ENCODE measurements around the gene DBX1.
"Not testable (repeated sequence)": the region's sequence is repeated elsewhere in the genome, so short reads cannot be mapped to it uniquely, and the experiment has no call there.

Gene DBX1

DNA sequence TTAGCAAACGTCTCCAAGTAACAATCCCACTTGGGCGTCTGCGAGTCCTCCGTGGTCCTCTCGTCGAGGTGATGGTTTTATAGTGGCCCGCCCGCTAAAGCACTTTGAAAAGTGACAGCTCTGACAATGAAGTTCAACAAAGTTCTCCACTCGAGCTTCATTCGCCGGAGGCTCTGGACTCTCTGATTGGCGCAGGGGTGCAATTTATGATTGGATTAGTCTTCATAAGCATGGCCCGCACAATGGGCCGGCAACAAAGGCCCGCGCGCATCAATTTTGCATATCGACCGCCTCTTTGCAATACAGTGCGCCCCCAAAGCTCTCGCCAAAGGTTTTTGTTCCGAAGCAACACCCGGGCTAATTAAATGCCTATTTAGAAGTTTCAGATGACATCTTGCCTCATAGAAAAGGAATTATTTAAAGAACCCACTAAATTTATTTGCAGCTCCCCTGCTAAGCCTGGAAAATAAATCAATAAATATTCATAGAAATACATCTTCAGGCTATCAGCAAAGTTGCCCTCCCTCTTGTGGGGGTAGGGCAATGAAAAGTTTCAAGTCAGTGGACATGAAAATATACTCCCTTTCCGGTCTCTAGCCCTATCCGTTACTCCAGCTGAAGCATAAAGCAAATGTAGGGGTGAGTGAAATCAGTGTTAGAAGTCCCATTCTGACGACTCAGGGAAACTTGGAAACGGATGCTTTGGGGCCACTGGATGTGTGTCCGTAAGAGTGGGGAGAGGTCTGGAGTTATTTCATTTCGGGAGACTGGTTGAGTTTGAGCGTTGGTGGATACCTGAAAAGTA lies at the start of gene DBX1:
TSS of gene DBX1 (minus strand) at position 51 of the 805 bp plus-strand sequence. CDS start 151 bp downstream, outside the sequence.
- no peaks in the 10 kb centered on the region for H3K36me3 ChIP-seq (ENCODE audit: control insufficient read depth, insufficient read depth, low read length)
- H3K27ac ChIP-seq (ENCODE audit: low read depth, low read length), result peak within 1 kb of the TSS; percentile 11
- H3K9ac ChIP-seq (ENCODE audit: low read depth, low read length), result no peak within 1 kb of the TSS
- peak within 1 kb of the TSS; percentile 45 for H3K4me3 ChIP-seq (ENCODE audit: low read depth, low read length)
- H3K9me3 ChIP-seq (ENCODE audit: control insufficient read depth, insufficient read depth, low read length), result no peaks in the 10 kb centered on the region
- H3K27me3 ChIP-seq (ENCODE audit: control insufficient read depth, insufficient read depth, low read length), result peaks cover 100% of the 10 kb centered on the region
- peaks cover 60% of the 10 kb centered on the region for H3K4me1 ChIP-seq (ENCODE audit: control insufficient read depth, insufficient read depth, low read length)

DNA sequence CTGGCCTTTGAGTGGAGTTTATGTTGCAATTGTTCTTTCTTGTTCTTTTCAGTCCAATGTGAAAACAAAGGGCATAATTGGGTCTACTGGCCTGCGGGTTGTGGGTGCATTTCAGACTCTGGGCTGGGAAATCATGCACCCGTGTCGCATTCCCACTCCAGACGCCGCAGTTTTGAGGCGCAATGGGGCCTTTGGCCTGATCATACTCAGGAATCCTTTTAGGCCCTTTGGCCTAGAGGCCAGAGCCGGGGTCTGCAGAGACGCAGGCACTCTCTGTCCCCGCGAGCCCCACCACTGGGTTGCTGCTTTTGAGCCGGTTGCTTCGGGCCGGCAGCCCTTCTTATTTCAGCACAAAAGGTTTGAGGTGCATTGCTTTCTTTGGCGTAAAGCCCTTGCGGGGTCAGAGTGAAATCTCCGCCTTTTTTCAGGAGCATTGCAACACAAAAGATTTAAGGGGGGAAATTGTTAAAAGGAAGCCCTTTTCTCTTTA lies 48.4 kb upstream of the DBX1 start:
- Histone ChIP-seq H3K4me3 (ENCODE audit: low read depth, low read length) (peak overlapping the region; percentile 46), H3K27ac (ENCODE audit: low read depth, low read length) (peak overlapping the region; percentile 69), H3K9ac (ENCODE audit: low read depth, low read length) (no peak overlapping the region), H3K36me3 (ENCODE audit: control insufficient read depth, insufficient read depth, low read length) (no peaks in the 10 kb centered on the region), H3K9me3 (ENCODE audit: control insufficient read depth, insufficient read depth, low read length) (peaks cover 5% of the 10 kb centered on the region), H3K27me3 (ENCODE audit: control insufficient read depth, insufficient read depth, low read length) (peaks cover 98% of the 10 kb centered on the region), H3K4me1 (ENCODE audit: control insufficient read depth, insufficient read depth, low read length) (peaks cover 26% of the 10 kb centered on the region)

DNA sequence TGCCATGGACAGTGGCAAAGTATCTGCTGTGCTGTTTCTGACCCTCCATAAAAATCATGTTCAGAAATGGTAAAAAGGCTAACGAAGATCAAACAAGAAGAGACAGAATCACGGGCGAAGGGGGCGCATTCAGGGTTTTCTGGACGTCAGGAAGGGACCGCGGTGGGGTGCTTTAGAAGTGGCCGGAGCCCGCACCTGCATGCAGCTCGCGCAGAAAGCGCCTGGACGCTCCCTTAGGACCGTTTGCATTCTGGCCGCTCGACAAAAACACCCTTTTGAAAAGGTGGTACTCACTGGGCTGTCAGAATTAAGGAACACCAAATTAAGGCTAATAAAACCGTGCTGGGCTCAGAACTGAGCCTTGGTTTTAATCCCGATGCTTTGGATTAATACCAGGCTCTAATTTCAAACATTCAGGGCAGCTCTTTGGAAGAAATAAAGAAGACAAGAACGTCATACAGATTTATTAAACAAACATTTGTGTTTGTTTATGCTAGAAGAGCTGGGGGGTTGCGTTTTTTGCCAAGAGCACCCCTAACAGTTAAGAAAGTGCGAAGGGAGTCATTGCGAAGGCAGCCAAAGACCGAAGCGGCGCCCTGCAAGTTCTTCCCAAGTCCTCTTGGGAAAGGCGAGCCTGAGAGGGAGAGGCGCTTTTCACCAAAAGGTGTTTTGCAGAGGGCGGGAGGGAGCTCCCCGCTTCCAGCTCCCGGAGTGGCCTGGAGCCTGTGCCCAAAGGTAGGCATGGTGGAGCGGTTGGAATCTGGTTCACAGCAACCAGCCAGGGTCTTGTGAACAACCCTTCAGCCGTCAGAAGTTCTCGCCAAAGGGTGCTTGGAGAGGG lies 47.7 kb upstream of the DBX1 start:
- Histone ChIP-seq H3K9ac (ENCODE audit: low read depth, low read length) (no peak overlapping the region), H3K27ac (ENCODE audit: low read depth, low read length) (peak overlapping the region; percentile 69), H3K4me3 (ENCODE audit: low read depth, low read length) (peak overlapping the region; percentile 46), H3K27me3 (ENCODE audit: control insufficient read depth, insufficient read depth, low read length) (peaks cover 100% of the 10 kb centered on the region), H3K36me3 (ENCODE audit: control insufficient read depth, insufficient read depth, low read length) (no peaks in the 10 kb centered on the region), H3K9me3 (ENCODE audit: control insufficient read depth, insufficient read depth, low read length) (peaks cover 5% of the 10 kb centered on the region), H3K4me1 (ENCODE audit: control insufficient read depth, insufficient read depth, low read length) (peaks cover 26% of the 10 kb centered on the region)

- Histone ChIP-seq H3K9me3 (ENCODE audit: control insufficient read depth, insufficient read depth, low read length) (peaks cover 5% of the 10 kb centered on the region), H3K4me3 (ENCODE audit: low read depth, low read length) (no peak overlapping the region), H3K36me3 (ENCODE audit: control insufficient read depth, insufficient read depth, low read length) (no peaks in the 10 kb centered on the region), H3K9ac (ENCODE audit: low read depth, low read length) (no peak overlapping the region), H3K4me1 (ENCODE audit: control insufficient read depth, insufficient read depth, low read length) (peaks cover 26% of the 10 kb centered on the region), H3K27ac (ENCODE audit: low read depth, low read length) (no peak overlapping the region), H3K27me3 (ENCODE audit: control insufficient read depth, insufficient read depth, low read length) (peaks cover 100% of the 10 kb centered on the region)
Observed at GRCh38 chr11:20205807-20206206, 45.5 kb upstream of the DBX1 start.

DNA sequence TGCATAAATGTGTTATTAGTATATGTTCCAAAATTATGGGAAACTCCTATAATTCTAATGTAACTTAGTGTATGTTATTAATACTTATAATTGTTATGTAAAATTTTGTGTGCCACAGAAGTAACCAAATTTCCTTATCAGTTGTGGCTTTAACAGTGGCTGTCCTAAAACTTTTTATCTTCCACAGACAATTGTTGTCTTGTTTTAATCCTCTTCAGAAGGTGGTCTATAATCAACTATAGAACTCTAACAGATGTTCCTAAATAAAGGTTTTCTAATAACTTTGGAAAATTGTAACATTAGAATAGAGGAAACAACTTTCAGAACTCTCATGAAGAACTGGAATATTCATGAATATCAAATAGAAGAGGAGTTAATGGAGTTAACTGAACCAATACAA lies 44.4 kb upstream of the DBX1 start:
- Histone ChIP-seq H3K36me3 (ENCODE audit: control insufficient read depth, insufficient read depth, low read length) (no peaks in the 10 kb centered on the region), H3K9ac (ENCODE audit: low read depth, low read length) (no peak overlapping the region), H3K27me3 (ENCODE audit: control insufficient read depth, insufficient read depth, low read length) (peaks cover 100% of the 10 kb centered on the region), H3K4me3 (ENCODE audit: low read depth, low read length) (no peak overlapping the region), H3K4me1 (ENCODE audit: control insufficient read depth, insufficient read depth, low read length) (peaks cover 26% of the 10 kb centered on the region), H3K9me3 (ENCODE audit: control insufficient read depth, insufficient read depth, low read length) (peaks cover 5% of the 10 kb centered on the region), H3K27ac (ENCODE audit: low read depth, low read length) (no peak overlapping the region)

- no peak overlapping the region for H3K4me3 ChIP-seq (ENCODE audit: low read depth, low read length)
- peaks cover 100% of the 10 kb centered on the region for H3K27me3 ChIP-seq (ENCODE audit: control insufficient read depth, insufficient read depth, low read length)
- no peaks in the 10 kb centered on the region for H3K36me3 ChIP-seq (ENCODE audit: control insufficient read depth, insufficient read depth, low read length)
- no peak overlapping the region for H3K27ac ChIP-seq (ENCODE audit: low read depth, low read length)
- peaks cover 5% of the 10 kb centered on the region for H3K9me3 ChIP-seq (ENCODE audit: control insufficient read depth, insufficient read depth, low read length)
- H3K9ac ChIP-seq (ENCODE audit: low read depth, low read length), result no peak overlapping the region
- peaks cover 18% of the 10 kb centered on the region for H3K4me1 ChIP-seq (ENCODE audit: control insufficient read depth, insufficient read depth, low read length)
Observed at GRCh38 chr11:20203831-20204230, 43.6 kb upstream of the DBX1 start.

- H3K9me3 ChIP-seq (ENCODE audit: control insufficient read depth, insufficient read depth, low read length), result peaks cover 5% of the 10 kb centered on the region
- no peak overlapping the region for H3K9ac ChIP-seq (ENCODE audit: low read depth, low read length)
- H3K4me3 ChIP-seq (ENCODE audit: low read depth, low read length), result no peak overlapping the region
- H3K36me3 ChIP-seq (ENCODE audit: control insufficient read depth, insufficient read depth, low read length), result no peaks in the 10 kb centered on the region
- H3K27me3 ChIP-seq (ENCODE audit: control insufficient read depth, insufficient read depth, low read length), result peaks cover 100% of the 10 kb centered on the region
- no peak overlapping the region for H3K27ac ChIP-seq (ENCODE audit: low read depth, low read length)
- no peaks in the 10 kb centered on the region for H3K4me1 ChIP-seq (ENCODE audit: control insufficient read depth, insufficient read depth, low read length)
Observed at GRCh38 chr11:20201231-20201630, 41.0 kb upstream of the DBX1 start.

DNA sequence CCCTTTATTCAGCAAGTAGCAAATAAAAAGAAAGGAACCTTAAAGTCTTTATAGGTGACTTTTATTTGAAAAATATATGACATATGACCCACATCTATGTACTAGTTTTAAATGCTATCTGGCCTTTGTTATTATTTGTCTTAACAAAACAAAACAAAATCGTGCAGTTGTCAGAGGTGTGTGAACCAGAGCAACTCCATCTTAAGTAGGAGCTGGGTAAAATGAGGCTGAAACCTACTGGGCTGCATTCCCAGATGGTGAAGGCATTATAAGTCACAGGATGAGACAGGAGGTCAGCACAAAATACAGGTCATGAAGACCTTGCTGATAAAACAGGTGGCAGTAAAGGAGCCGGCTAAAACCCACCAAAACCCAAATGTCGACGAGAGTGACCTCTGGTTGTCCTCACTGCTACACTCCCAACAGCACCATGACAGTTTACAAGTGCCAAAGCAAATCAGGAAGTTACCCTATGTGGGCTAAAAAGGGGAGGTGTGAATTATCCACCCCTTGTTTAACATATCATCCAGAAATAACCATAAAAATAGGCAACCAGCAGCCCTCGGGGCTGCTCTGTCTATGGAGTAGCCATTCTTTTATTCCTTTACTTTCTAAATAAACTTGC lies 40.2 kb upstream of the DBX1 start:
- H3K4me1 ChIP-seq (ENCODE audit: control insufficient read depth, insufficient read depth, low read length); H3K27ac ChIP-seq (ENCODE audit: low read depth, low read length); H3K9me3 ChIP-seq (ENCODE audit: control insufficient read depth, insufficient read depth, low read length); H3K4me3 ChIP-seq (ENCODE audit: low read depth, low read length); H3K36me3 ChIP-seq (ENCODE audit: control insufficient read depth, insufficient read depth, low read length); H3K9ac ChIP-seq (ENCODE audit: low read depth, low read length): not testable (repeated sequence)
- peaks cover 97% of the 10 kb centered on the region for H3K27me3 ChIP-seq (ENCODE audit: control insufficient read depth, insufficient read depth, low read length)

DNA sequence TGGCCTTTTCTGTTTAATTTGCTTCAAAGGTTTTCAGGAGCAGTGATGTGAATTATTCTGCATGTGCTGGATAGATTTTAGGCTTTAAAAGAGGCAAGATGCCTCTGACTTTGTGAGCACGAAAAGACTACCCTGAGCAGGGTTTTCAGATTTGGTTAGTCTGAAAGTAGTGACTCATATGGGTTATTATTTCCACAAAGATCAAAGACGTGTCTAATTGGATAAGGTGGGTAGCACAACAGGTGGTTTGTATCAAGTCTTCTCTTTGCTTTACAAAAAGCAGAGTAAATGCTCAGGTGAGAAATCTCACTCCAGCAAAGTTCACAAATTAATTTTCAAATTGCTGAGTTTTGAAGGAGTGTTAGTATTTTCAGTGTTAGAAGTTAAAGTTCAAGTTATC lies 37.6 kb upstream of the DBX1 start:
- no peak overlapping the region for H3K4me3 ChIP-seq (ENCODE audit: low read depth, low read length)
- no peak overlapping the region for H3K27ac ChIP-seq (ENCODE audit: low read depth, low read length)
- H3K9me3 ChIP-seq (ENCODE audit: control insufficient read depth, insufficient read depth, low read length), result no peaks in the 10 kb centered on the region
- H3K4me1 ChIP-seq (ENCODE audit: control insufficient read depth, insufficient read depth, low read length), result peaks cover 10% of the 10 kb centered on the region; the same call in 1 of the 2 replicates
- no peak overlapping the region for H3K9ac ChIP-seq (ENCODE audit: low read depth, low read length)
- H3K27me3 ChIP-seq (ENCODE audit: control insufficient read depth, insufficient read depth, low read length), result peaks cover 86% of the 10 kb centered on the region
- no peaks in the 10 kb centered on the region for H3K36me3 ChIP-seq (ENCODE audit: control insufficient read depth, insufficient read depth, low read length)

DNA sequence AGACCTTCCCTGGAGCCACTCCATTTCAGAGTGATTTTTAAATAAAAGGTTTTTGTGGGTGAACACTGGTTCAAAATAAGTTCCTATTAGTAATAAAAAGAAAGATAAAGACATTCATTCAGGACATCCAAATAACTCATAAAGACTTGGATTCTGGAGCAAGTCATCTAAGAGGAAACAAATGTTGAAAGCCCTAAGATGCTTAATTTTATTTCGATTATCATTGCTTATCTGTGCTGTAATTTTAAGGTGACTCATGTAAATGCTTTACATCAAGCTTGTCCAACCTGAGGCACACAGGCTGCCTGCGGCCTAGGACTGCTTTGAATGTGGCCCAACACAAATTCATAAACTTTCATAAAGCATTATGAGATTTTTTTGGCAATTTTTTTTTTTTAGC lies 34.2 kb upstream of the DBX1 start:
- Histone ChIP-seq H3K36me3 (ENCODE audit: control insufficient read depth, insufficient read depth, low read length) (no peaks in the 10 kb centered on the region), H3K27me3 (ENCODE audit: control insufficient read depth, insufficient read depth, low read length) (peaks cover 67% of the 10 kb centered on the region), H3K9ac (ENCODE audit: low read depth, low read length) (no peak overlapping the region), H3K4me3 (ENCODE audit: low read depth, low read length) (no peak overlapping the region), H3K27ac (ENCODE audit: low read depth, low read length) (no peak overlapping the region), H3K4me1 (ENCODE audit: control insufficient read depth, insufficient read depth, low read length) (peaks cover 10% of the 10 kb centered on the region; the same call in 1 of the 2 replicates), H3K9me3 (ENCODE audit: control insufficient read depth, insufficient read depth, low read length) (no peaks in the 10 kb centered on the region)
